GM18861 (cell line): ENCODE results near the gene PSAP.

ENCODE experiments used
- ATAC-seq: cut with Tn5 transposase; IDR thresholded peaks from one replicate; pipeline ENCODE4 v1.9.1; 2021; ENCODE audit not compliant: unreplicated experiment

PSAP gene

DNA sequence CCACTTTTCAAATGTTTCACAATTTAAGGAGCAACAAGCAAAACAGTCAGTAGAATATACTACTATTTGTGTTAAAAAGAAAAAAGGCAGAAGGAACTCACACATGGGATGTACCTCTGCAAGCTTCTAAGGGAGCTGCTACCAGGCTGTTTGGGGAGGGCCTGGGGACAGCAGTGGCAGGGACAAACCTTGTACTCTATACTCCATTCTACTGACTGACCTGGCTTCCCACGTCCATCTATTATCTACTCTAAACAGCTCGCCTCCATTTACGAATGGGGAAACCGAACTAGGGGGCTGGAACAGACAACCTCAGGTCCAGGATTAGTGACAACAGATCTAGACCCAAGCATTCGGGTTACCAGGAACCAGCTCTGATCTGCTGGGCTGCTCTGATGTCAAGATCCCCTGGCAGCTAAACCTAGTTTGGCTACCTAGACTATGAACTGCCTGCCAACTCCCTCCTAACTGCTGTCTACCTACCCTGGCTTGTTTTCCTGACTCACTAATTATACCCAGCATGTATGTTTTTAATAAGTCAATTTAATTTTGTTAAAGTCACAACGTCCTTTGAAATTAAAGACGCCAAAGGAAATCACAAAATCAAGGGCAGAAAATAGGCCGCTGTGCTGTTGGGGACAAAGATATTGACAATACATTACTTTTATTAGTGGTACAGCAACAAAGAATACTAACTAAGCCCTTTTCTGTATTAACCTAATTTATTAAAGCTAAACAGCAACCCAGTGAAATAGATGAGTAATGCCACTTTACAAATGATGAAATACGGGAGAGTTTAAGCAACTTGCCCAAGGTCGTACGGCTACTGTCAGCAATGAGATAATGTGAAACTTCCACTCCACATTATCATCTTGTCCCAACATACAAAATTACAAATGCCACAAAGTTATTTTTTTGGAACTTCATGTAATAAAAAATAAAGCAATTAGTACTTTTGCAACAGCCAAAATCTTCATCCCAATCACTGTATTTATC, 5.3 kb downstream of the PSAP start:
- no peak for ATAC-seq

DNA sequence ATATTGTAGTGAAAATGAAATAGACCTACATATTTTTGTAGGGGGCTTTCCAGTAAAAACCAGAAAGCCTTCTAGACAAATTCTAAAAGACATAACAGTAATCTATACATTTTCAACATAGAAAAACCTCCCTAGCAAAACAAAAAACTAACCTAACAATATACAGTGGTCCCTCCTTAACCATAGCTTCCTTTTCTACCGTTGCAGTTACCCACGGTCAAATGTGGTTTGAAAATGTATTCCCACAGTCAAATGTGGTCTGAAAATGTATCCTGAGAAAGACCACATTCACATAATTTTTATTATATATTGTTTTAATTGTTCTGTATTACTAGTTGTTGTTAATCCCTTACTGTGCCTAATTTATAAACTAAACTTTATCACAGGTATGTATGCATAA, 6.4 kb downstream of the PSAP start:
- no peak for ATAC-seq

DNA sequence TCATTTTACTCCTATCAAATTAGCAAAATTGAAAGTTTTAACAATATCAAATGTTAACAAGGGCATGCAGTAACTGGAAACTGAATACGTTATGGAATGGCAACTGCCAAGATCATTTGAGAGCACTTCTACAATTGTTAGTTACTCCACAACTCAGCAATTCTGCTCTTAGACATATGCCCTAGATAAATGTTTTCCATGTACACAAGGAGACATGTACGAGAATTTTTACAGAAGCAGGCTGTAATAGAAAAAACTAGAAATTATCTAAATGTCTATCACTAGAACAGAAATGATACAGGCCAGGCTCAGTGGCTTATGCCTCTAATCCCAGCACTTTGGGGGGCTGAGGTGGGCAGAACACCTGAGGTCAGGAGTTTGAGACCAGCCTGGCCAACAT, 7.0 kb downstream of the PSAP start:
- no peak for ATAC-seq

DNA sequence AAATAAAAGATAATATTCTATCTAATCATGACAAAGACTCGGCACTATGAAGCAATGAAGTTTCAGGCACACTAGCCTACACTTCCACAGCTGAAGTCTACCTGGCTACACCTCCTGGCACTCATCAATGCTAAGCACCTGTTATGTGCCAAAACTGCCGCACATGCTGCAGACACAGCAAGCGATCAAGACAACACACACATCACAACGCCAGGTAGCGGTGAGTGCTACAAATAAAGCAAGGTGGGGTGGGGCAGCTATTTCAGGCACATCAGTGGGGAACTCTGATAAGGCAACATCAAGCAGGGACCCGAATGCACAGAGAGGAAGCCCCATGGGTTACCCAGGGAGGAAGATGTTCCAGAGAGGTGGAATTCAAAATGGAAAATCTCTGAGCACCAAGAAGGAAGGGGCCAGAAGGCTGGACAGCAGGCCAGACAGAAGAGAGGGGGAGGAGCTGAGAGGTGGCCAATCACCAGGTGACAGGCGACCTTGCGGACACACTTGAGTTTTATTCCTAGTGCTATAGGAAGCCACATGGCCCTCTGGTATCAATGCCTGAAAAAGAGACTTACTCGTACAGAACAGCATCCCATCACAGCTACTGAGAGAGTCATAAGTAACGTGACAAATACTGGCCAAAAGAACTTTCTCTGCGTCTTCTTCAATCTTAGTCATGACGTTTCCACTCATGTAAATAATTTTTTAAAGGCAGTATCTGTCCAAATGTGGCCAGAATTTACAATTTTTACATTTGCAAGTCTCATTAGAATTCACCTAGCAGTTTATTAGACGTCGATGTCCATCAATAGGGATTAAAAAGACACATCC, 8.0 kb downstream of the PSAP start:
- ATAC-seq, result no peak

DNA sequence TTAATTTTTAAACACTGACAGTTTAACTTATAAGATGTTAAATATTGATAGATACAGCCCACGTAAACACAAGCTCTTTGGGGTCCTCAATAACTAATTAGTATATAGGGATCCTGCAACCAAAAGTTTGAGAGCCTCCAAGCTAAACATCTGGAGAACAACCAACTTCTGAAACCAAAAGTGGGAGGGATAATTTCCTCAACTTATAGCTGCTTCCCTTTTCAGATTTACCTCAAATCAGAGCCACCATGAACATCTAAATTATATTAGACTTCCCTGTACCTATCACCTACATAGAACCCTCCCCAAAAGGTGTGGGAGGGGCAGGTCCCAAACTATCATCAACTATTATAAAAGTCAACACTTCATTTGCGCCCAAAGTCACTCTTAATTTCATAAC, 8.6 kb downstream of the PSAP start:
- no peak for ATAC-seq

DNA sequence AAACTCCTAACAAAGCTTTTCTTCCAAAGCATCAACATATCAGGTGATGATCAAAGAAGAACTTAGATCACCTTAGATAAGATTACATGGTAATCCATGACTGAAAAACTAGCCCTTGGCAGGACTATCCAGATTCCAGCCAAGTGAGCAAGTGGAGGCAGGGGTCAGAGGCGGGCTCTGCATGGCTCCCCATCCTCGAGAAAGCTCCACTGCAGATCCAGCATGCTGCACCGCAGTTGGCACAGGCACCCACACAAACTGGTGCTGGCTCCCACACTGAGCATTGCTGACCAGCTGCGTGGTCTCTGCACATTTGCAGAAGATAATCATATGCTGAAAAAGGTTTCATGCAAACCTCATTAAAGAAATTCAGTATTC, 10.1 kb downstream of the PSAP start:
- no peak for ATAC-seq

DNA sequence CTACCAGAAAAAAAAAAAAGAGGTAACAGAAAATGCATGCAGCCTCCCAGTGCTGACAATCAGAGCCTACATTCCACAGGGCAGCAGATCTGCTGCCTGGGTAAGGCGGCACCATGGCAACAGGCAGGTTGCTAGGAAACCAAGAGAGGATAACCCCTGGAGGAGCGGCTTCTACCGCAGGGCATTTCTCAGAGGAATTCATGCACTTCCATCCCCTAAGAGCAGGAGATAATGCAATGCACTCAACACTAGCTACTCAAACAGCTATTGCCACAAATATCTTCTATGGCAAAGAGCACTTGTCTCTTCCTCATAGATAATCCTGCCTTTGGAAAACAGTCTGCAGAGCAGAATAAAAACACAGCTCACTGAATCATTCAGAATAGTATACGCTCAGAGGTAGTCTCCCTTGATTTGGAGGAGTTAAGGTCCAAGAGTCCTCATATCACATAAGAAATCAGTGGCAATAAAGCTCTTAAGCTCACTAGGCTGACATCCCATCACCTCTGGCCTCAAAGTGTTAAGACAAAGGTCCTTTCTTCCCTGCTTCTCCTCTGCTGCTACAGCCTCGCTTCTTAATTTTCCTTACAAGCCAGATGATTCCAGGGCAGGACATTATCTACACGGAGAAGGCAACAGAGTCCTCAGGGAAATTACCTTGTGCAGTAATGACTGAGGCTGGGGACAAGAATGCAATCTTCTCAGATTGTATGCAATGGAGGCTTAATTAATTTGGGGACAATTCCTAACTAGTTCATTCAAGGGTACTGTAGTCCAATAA, 10.7 kb downstream of the PSAP start:
- ATAC-seq, result no peak

DNA sequence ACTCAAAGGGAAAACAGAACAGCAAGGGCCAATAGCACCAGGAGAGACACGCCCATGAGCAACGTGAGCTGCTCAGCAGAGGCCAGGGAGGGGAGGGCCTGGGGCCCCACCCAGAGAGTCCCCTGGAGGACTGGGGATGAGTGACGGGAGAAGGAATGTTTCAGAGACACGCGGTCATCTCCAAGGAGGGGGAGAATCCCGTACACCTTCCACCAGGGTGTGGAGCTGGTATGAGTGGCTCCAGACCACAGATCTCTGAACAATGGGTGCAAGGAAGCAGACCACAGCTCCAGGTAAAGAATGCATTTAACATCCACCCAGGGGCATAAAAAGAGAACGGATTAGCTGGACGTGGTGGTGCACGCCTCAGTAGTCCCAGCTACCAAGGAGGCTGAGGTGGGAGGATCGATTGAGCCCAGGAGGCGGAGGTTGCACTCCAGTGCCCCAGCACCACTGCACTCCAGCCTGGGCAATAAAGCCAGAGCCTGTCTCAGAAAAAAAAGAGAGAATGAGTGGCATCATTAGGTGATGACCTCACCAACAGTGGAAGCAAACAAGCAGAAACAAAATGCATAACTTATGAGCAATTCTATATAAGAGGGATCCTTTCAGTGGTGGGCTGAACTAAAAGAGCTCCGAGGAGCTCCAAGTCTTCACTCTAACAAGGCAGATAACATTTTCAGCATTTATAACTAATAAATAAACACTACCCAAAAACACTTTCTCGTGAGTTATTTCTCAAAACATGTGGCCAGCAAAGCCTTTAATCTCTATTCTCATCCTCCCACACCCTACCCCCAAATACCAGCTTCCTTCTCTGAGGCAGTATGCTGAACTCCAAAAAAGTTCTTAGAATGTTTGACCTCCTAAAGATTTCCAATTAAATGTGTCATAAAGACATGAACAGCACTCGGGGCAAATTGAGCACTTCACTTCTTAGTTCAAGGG, 12.5 kb downstream of the PSAP start:
- no peak for ATAC-seq

DNA sequence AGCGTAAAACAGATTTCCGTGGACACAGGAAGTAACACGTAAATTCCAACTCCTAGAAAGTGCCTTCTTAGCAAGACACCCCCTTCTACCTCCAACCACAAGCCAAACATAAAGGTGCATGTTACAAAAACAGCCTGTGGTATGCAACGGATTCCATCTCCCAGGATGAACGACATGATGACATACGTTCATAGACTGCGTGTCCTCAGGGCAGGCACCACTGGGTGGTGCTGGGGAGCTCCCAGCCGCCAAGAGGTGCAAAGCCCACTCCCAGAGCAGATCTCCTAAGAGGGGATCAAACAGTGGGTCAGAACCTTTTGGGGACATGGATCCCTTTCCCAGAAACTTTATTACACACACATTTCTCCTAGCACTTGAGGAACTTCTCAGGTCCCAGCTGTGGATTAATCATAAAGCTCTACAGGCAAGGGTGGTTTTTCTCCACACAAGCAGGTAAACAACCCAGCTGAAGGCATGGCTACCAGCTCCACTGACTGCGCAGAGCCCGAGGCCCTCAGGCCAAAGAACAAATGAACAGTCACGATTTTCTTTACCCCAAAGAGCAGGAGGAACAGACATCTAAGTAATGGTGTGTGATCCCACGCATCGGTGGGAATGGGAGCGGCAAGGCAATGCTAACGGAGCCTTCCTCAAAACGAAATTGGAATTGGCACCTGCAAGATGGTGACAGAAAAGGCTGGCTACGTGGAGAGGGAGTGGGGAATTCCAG, 13.8 kb downstream of the PSAP start:
- no peak for ATAC-seq

DNA sequence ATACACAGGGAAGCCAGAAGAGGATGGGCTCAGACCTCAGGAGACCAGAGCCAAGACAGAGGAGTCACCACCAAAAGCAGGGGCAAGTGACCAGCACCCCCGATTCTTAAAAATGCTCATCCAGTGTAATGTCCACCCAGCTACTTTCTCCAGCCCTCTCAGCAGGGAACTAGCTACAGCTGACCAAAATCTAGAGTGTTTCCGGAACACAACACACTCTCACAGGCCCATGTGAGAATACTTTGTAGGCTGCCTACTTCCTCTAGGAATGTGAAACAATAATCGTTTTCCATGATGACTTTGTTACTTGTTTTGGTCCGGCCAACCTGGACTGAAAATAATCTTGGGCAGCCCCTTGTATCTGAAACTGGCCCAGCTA, 14.5 kb downstream of the PSAP start:
- no peak for ATAC-seq

DNA sequence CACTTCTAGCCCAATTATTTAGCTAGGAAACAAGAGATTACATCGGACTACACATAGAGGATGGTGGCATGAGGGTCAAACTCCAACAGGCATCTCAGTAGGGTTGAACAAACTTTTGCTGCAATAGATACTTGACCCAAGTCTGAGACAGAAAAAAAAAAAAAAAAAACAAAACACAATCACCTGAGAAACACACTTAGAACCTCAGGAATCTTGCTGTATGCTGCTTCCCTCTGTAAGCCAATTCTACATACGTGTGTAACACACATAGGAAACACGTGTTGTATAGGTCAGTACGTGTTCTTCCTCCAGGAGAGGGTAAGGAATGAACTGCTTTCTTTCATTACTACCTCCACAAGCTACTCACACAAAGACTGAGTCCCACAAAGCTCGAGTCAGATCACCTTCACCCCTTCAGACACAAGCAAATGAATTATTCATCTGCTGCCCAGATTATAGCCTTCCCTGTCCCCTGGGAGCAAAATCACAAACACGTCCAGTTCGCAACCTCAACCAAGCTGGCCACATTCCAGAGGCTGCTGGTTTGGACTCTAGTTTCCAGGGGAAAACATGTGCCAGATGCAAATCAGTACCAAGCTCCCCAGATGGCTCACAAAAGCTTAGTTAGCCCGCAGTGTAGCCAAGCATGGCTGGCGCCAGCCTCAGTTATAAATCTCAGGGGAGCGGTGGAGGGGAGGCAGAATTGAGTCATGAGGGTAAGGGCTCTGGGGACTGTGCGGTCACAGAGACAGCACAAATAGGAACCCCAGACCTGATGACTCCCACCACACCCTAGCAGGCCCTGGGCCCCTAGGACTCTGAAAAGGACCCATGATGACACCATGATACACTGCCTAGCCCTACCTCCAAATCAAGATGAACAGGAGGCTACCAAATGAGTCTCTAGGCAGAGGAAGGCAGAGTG, 15.1 kb downstream of the PSAP start:
- peak; percentile 83 for ATAC-seq

DNA sequence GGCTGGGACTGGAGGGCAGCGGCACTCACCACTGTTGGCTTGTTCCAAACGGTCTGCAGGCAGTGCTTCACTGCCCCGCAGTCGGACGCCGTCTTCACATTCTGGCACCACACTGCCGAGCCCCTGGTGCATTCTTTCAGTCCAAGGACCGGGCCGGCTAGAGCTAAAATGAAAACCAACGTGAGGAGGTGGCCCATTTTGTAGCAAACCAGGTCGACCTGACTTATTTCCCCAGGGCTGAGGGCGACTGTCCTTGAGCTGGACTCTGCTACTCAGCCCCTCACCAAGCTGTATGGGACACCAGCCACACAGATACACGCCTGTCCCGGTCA, 16.7 kb downstream of the PSAP start:
- ATAC-seq, result no peak

DNA sequence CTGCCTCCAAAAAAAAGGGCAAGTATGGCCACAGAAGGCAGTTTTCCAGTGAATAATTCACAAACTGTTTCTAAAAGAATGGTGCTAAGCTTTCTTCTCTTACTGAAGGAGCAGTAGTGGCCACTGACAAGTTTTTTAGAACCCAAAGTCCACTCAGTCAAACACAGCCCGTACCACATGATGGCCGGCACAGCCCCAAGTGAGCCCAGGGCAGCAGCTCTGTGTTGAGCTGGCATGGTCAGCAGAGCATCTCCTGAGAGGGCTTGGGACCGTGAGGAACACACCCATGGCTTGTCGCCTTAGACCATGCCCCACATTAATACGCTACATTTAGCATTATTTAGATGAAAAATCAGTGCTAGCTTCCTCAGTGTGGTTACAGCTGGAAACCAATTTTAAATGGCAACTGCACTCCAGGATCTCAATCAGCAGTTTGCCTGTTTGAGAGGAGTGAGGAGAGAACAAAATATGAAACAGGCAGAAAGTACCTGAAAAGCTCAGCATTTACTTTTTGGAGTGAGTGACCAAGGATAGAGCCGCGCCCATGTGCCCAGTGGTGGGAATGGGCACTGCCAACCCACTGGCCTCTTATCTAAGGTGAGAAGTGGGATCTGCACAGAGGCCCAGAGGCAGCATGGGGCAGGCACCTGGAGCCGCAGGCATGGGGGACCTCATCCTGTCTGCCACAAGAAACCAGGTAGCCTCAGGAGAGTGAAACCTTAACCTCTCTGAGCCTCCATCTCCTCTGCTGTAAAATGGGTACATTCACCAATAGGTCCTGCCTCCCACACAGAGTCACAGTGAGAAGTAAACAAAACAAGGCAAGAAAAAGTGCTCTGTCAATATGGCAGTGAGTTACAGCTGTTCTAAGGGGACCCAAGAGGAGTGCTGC, 17.4 kb downstream of the PSAP start:
- no peak for ATAC-seq

DNA sequence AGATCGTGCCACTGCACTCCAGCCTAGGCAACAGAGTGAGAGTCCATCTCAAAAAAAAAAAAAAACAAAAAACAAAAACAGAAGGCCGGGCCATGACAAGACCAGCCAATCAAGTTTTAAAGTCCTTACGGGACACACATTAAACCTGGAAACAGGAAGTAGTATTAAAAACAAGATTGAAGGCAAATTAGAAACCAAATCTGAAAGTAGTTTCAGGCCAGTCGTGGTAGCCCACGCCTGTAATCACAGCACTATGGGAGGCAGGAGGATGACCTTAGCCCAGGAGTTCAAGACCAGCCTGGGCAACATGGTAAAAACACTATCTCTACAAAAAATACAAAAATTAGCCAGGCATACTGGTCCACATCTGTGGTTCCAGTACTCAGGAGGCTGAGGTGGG, 18.1 kb downstream of the PSAP start:
- ATAC-seq, result no peak

DNA sequence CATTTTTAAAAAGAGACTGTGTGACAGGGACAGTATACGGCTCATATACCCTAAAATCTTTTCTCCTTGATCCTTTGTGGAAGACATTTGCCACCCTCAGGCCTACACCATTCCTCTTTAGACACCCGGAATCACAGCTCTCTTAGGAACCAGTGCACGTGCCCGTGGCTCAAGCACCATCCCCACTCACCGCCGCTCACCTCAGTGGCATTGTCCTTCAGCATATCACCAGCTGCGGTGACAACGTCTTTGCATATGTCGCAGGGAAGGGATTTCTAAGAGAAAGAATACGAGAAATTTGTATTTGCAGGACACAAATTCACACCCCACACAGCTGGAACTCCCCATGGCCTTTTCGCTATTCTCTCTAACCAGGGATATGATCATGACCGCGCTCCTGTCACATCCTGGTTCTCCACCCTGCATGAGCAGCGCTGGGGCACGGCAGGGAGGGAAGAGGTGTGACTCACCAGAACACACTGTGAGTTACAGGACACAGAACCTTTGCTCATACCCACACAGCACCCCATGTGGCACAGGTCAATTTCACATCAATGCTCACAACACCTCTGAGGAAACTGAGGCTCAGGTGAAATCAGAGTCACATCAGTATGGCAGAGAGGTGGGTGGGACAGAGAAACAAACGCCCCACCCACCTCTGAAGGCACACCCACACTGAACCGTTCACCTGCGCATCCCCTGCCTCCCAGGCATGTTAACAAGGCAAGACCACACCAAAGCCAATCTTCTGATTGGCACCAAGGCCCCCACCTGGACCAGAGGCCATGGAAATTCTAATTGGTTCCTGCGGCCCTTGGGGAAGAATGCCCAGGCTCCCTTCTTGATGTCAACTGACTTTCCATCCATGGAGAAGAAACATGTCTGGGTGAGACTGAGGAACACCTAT, 19.2 kb downstream of the PSAP start:
- ATAC-seq, result no peak

DNA sequence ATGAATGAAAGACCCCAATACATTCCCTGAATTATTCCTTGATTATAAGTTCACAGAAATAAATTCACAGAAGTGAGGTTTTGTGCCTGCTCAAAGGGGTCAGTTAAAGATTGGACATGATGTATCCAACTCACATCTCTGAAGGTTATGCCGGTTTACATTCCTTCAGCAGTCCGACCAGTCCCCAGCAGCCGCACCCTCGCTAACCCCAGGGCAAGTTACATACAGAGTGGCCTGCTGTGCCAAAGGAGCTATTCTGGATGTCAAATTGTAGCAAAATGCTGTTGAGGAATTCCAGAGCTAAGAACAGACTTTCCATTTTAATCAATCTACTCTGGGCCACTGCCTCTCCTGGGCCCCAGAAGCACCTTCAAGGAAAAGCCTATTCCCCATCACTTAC, 20.3 kb downstream of the PSAP start:
- no peak for ATAC-seq

DNA sequence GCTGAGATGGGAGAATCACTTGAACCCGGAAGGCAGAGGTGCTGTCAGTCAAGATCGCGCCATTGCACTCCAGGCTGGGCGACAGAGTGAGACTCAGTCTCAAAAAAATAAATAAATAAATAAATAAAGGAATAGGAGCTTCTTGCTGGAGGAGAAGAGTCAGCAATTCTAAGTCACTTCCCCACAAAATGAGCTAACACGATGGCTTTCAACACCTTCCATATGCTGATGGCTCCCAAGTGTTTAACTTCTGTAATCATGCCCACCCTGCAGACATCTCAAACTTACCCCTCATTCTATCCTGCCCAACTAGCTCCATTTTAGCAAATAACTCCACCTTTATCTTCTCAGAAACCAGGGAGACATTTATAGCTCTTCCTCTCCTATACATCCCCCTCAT, 21.2 kb downstream of the PSAP start:
- ATAC-seq, result no peak
